Stimulated activated CD4-positive, alpha-beta T cell treated with anti-CD3 and anti-CD28 coated beads, Interleukin-4, amount 100 ng/mL, for 24 hours (primary cell): ENCODE measurements around the gene PCDH10.

ENCODE experiments used
- DNase-seq: peaks from one replicate; pipeline ENCODE4 v3.0.0-alpha.2; 2020

PCDH10 gene, protein sequence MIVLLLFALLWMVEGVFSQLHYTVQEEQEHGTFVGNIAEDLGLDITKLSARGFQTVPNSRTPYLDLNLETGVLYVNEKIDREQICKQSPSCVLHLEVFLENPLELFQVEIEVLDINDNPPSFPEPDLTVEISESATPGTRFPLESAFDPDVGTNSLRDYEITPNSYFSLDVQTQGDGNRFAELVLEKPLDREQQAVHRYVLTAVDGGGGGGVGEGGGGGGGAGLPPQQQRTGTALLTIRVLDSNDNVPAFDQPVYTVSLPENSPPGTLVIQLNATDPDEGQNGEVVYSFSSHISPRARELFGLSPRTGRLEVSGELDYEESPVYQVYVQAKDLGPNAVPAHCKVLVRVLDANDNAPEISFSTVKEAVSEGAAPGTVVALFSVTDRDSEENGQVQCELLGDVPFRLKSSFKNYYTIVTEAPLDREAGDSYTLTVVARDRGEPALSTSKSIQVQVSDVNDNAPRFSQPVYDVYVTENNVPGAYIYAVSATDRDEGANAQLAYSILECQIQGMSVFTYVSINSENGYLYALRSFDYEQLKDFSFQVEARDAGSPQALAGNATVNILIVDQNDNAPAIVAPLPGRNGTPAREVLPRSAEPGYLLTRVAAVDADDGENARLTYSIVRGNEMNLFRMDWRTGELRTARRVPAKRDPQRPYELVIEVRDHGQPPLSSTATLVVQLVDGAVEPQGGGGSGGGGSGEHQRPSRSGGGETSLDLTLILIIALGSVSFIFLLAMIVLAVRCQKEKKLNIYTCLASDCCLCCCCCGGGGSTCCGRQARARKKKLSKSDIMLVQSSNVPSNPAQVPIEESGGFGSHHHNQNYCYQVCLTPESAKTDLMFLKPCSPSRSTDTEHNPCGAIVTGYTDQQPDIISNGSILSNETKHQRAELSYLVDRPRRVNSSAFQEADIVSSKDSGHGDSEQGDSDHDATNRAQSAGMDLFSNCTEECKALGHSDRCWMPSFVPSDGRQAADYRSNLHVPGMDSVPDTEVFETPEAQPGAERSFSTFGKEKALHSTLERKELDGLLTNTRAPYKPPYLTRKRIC

DNA sequence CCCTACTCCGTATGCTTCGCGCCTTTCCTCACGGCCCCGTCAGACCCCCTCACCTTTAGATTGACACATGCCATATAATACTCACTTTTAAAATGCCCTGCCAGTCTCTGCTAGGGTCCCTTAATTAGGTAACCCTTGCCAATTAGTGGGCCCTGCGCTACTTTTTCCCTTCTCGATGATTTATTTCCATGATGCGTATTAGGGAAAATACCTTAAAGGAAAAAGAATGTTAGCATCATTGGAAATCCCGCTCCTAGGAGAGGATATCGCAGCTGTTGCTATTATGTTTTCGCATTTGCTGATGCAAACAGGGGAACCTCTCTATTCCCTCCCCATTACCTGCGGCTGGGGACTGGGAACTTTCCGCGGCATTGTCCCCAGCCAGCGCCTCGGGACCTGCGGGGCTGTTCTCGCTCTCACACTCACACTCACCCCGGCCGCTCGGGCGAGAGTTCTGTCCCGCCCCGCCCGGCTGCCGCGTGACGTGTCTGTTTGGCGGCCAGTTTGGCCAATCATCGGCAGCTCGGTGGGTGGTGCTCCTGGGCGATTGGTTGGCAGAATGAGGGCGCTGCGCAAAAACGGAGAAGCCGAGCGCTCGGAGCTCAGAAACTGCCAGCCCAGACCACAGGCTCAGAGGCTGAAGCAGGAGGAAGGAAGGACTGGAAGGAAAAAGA lies at the start of gene PCDH10:
TSS of gene PCDH10 (plus strand) at position 605 of the 674 bp plus-strand sequence. CDS start 847 bp downstream, outside the sequence.
- DNase-seq: peak; percentile 28

DNA sequence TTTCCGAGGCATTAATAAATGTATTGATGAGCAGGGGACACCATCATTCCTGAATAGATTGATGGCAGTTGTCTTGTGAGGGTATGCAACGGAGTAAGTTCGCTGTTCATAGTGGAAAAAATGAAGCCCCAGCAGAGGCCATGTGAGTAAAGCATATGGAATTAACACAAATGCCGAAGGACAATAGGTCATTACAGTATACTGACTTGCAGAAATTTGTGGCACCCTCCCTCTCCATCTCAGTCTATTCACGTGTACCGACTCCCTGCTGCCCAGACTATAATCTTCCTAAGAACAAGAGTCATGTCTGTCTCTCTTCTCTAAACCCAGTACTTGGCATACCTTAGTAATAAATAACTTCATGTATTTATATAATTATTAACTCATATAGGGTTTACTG lies 47.1 kb upstream of the PCDH10 start:
- no peak for DNase-seq

DNA sequence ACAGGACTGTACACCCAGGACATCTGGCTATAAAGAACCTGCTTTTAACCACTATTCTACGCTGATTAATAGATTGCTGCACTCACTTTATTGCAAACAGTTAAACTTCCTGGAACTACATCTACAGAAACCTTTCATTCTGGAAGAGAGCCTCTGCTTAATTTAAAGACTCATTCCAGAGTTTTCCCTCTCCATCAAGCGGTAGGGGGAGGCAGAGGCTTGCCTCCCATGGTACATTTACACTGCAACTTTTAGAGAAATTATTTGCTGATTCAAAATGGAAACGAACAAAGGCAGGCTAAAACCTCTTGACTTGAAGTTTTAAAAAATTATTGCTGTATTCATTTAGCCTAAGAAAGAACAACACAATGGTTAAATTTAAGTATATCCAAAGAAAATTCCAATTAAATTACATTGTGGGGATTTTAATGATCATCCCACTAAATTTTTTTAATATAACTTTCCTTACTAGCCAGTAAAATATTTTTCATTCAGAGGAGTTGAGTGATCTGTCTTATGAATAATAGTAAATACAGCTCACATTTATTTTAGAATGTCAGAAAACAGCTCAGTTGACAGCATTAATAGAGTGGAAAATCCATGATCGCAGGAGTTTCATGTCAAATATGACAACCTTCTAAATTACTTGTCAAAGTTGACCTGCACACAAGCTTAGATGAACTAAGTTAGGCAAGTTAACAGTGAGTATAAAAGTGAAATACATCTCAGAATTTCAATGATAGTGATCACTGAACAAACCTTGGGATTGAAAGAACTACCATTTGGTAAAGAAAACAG lies 46.3 kb upstream of the PCDH10 start:
- no peak for DNase-seq

DNA sequence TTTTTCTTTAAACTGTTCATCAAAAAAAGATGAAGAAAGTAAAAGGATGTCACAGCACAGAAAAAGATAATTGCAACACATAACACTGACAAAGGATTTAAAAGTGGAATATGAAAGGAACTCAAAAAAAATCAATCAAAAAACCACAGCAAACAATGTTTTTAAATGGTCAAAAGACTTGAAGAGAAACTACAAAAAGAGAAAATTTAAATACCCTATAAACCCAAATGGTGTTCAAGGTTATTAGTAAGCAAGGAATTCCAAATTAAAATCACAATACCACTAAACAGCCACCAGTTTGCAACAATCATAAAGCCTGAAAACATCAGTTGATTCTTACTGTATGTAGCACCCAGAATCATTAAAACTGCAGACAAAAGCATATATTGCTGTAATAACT lies 36.5 kb upstream of the PCDH10 start:
- no peak for DNase-seq

DNA sequence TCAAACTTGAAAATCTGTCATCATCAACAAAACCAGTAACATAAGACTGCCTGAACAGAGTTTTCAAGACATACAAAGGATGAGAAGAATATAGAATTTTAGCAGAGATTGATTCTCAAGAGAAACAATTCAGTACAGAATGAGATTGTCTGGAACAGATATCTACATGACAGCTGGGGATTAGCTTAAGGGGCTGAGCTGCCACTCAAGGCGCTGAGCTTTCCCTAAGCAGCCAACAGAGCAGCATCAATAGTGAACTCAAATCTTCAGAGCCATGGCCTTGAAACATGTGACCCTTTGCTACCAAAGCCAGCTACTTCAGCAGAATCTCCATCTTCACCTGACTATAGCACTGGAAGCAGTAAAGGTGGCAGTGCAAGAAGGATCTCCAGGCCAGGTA lies 24.3 kb upstream of the PCDH10 start:
- DNase-seq: no peak

DNA sequence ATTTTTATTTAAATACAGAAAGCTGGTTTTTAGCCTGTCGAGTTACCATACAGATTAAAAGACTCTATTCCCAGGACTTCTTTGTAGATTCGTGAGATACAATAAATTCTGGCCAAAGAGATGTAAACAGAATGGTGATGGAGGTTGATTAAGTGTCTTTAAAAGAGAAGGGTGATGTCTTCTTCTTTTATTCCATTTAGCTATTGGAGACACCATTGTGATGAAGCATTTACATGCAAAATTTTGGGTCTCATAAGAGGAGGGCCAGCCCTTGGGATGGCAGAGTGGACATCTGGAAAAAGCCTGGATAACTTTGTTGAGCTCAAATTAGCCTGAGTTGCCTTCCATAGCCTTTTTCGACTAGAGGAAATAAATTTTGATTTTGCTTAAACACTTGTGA lies 21.6 kb upstream of the PCDH10 start:
- DNase-seq: no peak

DNA sequence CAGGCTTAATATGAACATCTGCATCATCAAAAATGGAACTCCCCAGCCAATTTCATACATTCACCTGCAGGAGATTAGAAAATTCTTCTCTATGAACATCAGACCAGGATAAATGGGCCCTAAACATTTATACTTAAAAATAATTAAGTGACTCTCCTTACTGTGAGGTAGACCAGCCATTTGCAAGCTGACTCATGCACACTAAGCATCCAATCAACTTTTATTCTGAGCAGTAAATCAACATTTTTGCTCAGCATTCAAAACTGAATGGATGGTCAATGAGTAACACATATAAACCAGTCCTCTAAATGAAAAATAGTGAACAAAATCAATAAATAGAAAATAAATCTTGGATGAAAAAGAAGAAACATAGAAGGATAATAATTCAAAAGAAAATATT lies 19.9 kb upstream of the PCDH10 start:
- DNase-seq: no peak

DNA sequence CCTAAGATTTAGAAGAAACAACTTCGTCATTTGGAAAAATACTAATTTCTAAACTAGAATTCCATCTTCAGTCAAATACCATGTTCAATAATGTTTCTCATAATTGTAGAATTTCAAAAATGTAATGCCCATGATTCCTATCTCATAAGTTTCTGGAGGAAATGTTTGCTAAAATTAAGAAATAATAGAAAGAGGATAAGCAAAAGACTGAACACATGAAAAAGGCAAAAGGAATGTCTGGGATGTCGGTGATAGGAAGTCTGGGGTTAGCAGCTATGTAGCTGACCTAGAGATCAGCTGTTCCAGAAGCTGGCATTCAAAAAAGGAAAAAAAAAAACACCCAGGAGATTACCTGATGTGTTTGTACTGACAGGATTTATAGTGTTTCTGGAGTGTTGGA lies 18.9 kb upstream of the PCDH10 start:
- no peak for DNase-seq

DNA sequence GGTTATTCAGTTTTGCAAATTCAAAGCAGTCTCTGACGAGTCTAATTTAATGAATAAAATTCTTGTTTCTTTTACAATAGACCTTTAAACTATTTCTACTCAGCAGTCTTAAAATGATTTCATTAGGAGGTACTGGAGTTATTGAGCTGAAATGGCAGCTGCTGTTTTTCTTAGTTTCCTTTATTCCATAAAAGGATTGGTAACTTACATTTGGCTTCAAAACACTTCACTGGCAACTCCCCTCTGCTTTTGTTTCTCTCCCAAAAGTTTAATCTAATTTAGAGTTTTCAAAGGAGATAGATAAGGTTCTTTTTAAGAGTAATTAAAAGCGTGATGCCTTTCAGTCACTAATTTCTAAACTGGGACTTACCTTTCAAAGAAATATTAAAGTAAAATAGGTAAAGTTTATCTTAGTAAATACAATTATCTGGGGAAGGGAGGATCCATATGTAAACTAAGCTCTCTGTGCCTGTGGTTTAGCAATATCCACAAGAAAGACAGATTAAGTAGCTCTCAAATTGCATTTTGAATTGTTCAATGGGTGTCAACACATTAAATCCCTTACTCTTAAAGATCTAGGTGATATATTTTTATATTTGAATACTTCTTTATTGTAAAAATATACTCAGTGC lies 17.1 kb upstream of the PCDH10 start:
- no peak for DNase-seq

DNA sequence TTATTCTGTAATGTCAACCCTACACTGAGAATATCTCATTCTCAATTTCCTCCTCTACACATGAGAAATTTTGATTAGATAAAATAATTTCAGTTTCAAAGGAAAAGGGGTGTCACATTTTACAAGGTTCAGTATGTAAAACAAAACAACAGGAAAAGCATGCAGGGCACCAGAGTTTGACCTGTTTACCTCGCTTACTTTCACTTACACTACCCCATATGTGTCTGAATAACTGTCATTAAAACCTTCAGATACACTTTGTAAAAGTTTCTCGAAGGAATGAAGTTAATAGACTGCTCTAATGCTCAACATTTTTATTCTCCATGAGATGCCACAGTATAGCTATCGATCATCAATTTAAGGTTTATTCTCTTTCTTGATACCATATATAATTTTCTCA lies 12.3 kb upstream of the PCDH10 start:
- DNase-seq: no peak

DNA sequence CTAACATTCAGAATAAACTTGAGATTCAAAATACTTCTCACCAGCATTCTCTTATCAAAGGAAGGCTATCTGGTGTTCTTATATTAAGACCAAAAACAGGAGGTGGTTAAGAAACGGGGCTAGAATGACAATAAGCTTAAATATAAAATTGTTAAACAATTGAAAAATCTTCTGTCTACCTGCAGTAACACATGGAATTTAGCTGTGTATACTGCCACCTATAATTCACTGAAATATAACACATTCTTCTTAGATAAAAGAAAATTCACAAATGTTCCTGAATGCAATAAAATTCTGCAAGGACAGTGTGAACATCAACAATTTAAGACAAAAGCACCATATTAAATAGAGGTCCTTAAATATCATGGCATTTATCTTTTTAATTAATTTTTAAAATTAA lies 11.5 kb upstream of the PCDH10 start:
- DNase-seq: no peak

DNA sequence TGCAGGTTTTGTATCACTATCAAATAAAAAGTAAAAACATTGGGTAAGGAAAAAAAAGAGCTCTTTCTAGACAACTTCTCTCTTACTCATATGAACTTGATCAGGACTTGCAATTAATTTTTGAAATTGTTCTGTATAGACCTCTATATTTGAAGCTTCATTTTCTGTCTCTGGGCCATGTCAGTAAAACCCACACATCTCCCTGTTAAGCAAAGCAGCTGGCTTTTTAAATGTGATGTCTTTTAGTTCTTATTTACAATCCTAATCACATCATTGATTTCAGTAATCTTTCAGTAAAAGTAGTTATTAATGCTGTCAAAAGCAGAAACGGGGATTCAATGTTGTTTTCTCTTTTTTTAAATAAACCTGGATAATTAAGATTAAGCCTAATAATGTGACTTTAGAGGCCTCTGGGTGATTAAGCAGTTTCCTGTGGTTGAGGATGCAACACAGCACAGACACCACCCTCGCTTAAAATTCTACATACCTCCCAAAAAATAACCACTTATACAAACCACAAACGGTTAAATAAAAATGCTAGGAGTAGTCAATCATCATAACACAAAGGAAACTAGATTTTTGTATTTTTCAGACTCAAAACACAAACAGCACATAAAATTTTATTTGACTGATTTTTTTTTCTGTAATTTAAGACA lies 5.2 kb upstream of the PCDH10 start:
- DNase-seq: no peak

DNA sequence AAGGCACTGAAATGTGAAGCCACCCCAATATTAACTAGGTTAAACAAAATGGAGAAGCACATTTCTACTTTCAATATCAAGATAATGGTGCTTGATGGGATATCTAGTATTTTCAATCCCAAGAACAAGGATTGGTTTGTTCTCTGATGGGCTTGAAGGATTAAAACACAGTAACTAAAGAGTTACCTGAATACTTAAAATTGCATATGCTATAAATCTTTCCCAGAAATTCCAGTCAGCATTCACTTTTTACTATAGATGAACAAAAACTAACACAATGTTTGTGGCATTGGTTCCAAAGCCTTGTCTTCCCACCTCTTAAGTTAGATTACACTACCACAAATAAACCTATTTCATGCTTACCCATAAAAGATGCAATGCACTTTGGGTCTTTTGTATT lies 3.9 kb upstream of the PCDH10 start:
- DNase-seq: no peak

DNA sequence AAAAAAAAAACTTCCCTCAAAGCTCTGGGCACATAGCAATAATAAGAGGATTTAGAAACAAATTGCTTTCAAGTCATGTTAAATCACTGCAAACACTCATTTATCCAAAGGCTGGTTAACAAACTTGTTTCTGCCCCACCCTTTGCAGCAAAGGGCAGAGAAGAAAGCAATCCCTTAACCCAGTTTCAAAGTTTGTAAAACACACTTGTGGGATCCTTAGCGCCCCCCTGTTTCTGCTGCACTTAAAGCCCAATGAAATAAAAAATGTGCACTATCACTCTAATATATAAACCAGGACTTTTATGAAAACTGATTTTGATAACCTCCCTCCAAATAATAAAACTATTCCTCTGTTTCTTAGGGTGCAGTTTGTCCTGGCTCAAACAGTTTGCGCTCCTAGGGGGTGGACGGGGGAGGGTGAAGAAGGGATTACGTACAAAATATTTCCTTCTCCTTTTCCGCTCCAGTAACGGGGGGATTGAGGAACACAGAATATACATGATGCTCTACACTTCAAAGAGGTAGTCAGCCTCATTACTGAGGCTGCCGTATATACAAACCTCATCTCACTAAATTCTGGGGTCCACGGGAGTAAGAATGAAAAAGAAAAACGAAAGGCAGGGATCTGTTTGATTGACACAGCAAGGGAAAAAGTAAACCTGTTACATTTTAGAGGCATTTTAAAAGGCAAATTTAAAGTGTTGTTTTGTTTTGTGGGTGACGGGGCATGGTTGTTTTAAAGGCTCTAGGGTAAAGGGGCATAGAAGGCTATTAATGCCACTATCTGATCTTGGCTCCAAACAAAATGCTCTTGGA lies 3.1 kb upstream of the PCDH10 start:
- no peak for DNase-seq

DNA sequence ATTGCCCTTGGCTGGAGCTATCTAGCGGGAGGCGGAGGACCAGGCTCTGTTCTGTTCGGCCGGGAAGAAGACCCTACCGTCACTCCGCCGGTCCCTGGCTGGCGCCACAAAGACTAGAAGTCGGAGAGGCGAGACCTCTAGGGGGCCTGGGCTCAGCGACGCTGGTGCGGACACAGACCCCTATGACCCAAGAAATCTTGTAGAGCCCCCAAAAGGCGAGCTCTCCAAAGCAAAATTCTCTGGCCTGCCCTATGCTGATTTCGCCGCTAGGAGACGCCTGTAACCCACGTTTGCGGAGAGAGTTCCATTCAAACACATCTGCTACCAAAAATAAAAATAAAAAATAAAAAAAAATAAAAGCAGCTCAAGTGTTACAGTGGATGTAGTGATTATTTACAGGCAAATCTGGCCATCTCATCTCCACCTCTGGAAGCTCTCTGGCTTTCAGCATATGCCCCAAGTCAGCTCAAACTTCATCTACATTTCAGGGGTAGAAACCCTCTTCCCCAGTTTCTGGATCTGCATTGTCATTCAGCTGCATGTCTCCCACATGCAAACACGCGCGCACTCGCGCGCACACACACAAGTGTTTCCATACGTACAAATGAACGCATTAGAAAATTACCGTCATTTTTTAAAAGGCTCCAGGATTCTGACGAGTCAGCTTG lies 2.4 kb upstream of the PCDH10 start:
- no peak for DNase-seq

DNA sequence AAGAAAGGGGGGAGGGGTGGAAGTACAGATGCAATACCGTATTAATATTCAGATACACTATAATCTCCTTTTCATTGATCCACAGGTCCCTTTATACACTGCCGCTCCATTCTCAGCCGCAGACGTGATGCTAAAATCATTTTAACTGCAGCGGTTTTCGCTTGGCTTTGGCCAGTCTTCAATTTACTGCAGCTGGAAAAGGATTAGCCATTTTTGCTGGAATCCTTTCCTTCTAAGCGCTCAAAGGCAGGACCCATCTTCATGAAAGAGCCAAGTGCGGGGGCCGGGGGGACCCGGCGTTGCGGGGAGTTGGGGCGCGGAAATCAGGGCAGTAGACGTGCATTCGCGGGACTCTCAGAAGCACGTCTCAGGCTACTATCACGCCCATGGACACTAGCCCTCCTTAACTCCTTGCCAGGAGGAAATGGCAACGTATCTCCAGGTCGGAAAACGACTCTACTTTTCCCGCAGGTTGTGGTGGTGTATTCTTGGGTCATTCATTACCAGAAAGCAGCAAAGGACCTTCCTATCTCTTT lies 1.7 kb upstream of the PCDH10 start:
- DNase-seq: no peak

DNA sequence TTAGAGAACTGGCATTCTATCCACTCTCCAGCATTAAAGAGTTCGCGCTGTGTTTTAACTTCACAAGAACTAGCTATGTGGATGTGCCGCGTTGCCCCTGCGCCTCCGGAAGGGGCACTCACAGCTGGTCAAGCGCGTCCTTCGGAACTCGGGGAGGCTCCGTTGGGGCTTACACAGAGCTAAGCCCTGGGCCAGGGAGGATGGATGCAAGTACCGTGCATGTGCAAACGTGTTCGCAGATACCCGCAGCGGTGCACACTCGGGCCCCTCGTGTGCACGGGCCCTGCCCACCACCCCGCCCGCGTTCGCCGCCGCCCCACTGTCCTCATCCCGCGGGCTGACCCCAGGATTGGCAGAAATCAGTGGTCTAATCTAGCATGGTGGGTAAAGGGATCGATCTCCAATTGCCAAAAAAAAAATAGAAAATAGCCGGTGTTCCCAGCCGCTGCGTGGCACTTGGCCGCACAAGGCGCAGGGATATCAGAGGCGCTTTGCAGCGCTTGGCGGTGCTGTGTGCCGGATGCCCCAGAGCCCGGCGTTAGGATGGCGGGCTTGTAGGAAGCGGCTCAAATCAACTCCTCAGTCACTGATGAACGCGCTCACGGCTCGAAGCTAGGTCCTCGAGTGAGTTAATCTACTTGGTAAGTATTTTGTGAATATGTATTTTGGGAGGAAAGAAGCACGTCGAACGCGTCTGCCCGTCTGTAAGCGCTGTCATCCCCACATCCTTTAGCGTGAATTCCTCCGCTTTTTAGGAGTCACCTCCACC lies 989 bp upstream of the PCDH10 start:
- no peak for DNase-seq

DNA sequence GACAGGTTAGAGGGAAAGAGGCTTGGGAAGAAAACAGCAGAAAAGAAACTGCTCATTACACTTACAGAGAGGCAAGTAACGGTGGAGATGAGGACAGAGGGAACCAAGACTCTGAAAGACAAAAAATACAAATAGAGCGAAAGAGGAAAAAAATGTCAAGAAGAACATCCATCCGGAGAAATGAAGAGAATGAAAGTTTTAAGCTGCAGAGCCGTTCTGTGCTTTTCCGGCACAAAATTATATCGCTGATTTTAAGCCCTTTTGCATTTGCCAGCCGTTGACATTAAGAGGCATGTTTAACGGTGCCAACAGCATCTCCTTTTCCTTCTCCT lies 236 bp downstream of the PCDH10 start:
- no peak for DNase-seq

DNA sequence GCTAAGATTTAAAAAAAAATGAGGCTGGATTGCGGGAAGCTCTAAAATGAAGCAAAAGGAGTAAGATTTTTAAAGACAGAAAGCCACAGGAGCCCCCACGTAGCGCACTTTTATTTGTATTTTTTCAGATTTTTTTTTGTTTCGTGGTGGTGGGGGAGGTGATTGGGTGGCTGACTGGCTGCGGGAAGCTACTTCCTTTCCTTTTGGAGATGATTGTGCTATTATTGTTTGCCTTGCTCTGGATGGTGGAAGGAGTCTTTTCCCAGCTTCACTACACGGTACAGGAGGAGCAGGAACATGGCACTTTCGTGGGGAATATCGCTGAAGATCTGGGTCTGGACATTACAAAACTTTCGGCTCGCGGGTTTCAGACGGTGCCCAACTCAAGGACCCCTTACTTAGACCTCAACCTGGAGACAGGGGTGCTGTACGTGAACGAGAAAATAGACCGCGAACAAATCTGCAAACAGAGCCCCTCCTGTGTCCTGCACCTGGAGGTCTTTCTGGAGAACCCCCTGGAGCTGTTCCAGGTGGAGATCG lies 908 bp downstream of the PCDH10 start:
- DNase-seq: no peak
